ENCODE results near the gene NAV2.

GRCh38 chr11:19694796-19695345, 17.8 kb upstream of the NAV2 start:
- TF ChIP-seq CTCF (conservative IDR thresholded peaks at IDR 0.05 in 1 of 2, IDR thresholded peaks at IDR 0.05 in 1 of 2; ENCODE audit: extremely low read depth in 1 of 2, insufficient read depth in 1 of 2, low read depth in 1 of 2, low read length in 2 of 2) (no peak), EZH2 (IDR thresholded peaks at IDR 0.05; ENCODE audit: borderline replicate concordance, low read length) (no peak)
